ENCODE measurements around the gene TFG. TPM values are rescaled to one million over a fixed set of nuclear protein-coding genes. Genes with fewer than 3 reads are reported as not detected.

The TFG gene
- total RNA-seq (2014; rRNA removed; shearing (Covaris generic)): 55.6 and 63.8 TPM in 2 replicates

GRCh38 chr3:100708989-100709841 is at the start of gene TFG:
Gene TFG, plus strand, starts transcription at chr3:100709494. Its CDS starts 4,192 bp downstream, at chr3:100713686.

Other genes with a start within 250 kb of the TFG start
- gene TMEM45A, start 216.9 kb upstream of the TFG start, total RNA-seq (2014; rRNA removed; shearing (Covaris generic)): 0.82 and 1.4 TPM in 2 replicates
- not detected in 2 replicates for gene ADGRG7, start 99.9 kb upstream of the TFG start, total RNA-seq (2014; rRNA removed; shearing (Covaris generic))